Measurements from ENCODE around the gene ADGRG7.
"Not testable (repeated sequence)": the region's sequence is repeated elsewhere in the genome, so short reads cannot be mapped to it uniquely, and the experiment has no call there.

ADGRG7 gene

DNA sequence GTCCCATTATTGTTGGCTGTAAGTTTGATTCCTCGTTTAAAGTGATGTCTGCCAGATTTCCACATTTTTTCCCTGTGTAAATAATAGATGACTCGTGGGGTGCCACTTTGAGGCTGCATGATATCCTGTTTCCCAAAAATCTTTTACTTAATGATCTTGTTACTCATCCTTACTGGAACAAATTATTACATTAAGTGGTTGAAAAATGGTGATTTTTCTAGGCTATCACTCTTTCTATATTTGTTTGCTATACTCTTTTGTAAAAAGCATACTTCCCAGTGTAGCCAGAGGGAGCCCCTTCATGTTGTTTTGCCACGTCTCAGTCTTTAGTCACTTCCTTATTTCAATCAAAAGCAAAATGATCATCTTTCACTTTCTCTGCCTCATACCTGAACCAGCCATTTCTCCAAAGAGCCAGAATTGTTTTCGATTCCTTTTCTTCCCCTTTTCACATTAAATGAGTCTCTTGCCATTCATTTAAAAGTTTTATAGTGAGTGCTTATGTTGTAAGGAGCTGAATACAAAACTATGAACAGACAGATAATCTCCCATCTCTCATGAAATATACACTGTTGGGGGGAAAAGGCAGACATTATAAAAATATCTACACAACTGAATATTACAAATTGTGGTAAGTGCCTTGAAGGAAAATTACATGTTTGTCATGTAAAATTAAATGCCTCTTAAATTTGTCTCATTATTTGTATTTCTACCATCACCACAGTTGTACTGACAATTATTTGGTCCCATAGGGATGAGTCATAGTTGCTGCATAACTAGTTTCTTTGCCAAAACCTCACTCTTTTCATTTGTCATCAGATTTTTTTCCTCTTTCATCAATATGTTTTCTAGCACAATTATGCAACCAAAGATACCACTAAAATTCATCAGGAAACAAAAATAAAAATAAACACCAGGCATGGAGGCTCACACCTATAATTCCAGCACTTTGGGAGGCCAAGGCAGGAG is 41.5 kb downstream of the ADGRG7 start:
- no peak for DNase-seq

DNA sequence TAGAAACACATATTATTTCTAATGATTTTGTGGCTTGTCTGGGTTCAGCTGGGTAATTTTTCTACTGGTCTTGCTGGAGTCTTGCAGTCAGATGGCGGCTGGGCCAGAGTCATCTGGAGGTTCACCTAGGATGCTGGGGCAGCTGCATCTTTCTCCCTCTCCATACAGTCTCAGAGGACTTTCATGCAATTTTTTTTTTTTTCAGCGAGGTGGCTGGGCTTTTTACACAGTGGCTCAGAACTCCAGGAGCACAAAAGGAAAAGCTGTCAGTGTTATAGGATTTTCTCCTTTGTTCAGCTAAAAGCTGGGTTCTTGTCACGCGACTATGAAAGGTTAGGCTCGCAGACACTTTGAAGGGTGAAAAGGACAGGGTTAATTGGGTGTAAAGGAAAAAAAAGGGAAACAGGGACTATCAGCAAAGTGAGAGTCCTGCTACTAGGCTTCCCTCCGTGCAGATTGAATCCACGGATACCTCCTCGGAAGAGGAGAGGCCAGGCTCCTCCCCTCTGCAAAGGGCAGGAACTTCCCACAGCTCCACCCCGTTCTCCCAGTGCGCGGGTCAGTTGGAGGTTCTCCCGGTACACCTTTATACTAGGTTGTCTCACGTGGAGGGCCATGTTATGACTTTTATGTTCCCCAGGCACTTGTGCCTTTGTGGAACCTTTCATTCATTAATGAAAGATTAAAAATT is 44.3 kb downstream of the ADGRG7 start:
- DNase-seq, result no peak

DNA sequence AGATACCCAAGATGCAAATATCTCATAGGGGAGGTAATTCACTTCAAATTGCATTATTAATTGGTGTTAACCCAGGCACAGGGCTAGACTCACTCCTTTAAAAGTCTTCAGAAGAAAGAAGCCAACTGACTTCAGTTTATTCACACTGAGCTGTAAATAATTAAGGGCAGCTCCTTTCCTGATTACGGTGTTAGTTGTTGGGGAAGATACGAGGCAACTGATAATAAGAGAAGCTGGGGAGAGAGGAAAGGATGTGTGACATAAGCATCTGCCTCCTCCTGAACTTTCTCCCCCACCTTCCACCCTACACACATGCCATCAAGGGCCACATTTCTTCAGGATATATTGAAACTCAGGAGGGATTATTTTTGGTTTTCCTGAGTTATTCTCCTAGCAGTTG is 47.5 kb downstream of the ADGRG7 start:
- DNase-seq, result no peak

DNA sequence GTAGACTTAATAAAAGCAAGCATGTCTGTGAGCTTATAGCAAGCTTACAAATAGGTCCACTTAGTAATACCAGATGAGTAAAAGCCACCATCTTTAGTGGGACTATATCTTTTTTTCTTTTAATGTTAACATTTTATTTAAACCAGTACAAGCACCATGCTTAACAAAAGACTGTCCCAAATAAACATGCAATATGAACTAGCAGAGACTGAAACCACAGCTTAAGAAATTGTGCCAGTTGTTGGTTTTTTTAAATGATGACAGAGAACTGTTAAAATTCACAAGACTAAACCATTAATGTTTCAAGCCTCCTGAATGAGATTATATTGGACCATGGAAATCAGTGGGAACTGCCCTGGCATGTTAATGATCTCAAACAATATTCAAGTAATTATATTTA is 51.9 kb downstream of the ADGRG7 start:
- not testable (repeated sequence) for DNase-seq

DNA sequence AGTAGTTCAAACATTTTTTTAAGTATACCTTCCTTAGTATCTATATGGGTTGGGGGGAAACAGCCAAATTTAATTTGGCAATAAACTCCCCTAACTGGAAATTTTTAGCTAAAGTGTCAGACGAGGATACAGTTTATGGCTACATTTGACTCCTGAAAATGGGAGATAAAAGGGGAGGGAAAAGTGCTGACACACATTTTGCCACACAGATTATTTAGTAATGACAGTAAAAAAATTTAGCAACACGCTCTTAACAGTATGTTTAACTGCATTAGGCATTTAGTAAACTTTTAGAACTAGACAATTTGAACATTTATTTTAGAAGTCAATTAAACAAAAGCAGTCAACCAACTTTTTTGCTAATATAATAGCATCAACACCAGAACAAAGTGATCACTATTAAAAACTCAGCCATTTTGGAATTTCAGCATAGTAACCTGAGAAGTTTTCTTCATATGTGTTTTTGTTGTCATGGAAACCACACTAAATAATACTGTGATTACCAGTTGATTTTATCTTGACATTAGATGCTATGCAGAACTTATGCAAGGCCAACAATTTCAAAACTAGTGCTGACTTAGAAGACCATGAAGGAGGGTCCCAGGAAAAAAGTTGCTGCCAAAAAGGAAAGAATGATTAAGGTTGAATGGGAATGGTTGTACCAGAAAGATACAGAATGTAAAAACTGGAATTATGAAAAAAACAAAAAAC is 52.9 kb downstream of the ADGRG7 start:
- no peak for DNase-seq

DNA sequence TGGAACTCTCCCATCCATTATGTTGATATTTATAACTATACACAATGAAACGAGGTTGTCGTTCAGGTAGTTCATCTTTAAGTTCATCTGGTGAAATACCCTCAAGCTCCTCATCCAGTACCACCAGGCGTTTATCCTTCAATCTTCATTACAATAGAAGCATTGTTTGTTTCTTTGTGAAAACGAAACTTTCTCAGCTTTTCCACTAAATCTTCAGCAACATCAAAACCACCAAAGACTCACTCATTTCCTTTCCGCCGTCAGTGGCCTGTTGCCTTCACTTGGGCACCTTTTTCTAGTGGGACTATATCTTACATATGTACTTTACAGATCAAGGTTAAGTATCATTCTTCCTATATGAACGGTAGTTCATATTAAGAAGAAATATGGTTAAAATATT is 55.8 kb downstream of the ADGRG7 start:
- peak; percentile 6 for DNase-seq

DNA sequence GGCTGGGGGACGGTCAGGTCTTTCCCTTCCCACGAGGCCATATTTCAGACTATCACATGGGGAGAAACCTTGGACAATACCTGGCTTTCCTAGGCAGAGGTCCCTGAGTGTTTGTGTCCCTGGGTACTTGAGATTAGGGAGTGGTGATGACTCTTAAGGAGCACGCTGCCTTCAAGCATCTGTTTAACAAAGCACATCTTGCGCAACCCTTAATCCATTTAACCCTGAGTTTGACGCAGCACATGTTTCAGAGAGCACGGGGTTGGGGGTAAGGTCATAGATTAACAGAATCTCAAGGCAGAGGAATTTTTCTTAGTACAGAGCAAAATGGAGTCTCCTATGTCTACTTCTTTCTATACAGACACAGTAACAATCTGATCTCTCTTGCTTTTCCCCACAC is 57.3 kb downstream of the ADGRG7 start:
- DNase-seq, result not testable (repeated sequence)

DNA sequence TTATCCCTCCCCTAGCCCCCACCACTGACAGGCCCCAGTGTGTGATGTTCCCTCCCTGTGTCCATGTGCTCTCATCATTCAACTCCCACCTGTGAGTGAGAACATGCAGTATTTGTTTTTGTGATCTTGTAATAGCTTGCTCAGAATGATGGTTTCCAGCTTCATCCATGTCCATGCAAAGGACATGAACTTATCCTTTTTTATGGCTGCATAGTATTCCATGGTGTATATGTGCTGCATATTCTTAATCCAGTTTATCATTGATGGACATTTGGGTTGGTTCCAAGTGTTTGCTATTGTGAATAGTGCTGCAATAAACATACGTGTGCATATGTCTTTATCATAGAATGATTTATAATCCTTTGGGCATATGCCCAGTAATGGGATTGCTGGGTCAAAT is 57.9 kb downstream of the ADGRG7 start:
- DNase-seq, result not testable (repeated sequence)

DNA sequence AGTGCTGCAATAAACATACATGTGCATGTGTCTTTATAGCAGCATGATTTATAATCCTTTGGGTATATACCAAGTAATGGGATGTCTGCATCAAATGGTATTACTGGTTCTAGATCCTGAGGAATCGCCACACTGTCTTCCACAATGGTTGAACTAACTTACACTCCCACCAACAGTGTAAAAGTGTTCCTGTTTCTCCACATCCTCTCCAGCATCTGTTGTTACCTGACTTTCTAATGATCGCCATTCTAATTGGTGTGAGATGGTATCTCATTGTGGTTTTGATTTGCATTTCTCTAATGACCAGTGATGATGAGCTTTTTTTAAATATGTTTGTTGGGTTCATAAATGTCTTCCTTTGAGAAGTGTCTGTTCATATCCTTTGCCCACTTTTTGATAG is 61.6 kb downstream of the ADGRG7 start:
- not testable (repeated sequence) for DNase-seq

DNA sequence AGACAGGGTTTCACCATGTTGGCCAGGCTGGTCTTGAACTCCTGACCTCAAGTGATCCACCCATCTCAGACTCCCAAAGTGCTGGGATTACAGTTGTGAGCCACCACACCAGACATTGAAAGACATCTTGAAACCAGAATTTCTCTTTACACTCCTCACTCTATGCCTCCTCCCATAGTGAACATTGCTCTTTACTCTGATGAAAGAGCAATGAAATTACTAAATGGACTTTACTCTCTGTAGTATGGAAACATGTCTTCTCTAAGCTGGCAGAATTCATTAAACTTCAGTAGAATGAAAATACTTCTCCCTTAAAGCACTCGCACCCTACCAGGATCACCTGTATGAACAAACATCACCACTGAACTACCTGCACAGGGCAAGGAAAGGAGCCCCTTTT is 72.1 kb downstream of the ADGRG7 start:
- DNase-seq, result no peak

DNA sequence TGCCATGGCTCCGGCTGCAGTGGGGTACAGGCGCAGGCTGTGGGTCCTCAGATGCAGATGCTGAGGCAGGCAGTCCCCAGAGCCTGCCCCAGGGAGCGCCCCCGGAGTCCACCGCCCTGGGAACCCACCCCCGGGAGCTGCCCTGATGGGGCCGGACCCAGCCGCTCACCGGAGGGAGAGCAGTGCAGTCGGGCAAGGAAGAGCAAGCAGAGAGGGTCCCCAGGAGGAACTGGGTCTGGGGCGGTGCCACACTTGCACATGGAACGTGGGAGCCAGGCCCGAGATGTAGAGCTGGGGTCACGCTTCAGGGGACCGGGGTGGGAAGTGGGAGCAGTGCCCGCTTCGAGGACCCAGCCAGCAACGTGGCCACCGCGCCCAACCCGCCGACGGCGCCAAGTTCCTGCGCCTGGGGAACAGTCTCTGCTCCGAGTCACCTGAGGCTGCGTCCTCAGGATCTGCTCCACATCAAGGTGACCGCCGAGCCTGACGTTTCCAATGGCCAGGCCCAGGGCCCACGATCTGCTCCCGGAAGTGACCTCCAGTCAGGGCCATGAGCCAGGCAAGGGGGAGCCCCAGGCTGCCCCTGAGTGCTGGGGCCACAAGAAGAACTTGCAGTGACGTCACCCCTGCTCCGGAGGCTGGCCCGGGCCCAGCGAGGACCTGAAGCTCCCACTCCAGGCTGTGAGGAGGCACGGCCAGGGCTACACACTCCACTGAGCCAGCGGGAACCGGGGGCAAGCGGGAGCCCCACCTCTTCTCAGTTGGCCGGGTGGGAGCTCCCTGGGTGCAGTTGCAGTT is 72.9 kb downstream of the ADGRG7 start:
- DNase-seq, result no peak

DNA sequence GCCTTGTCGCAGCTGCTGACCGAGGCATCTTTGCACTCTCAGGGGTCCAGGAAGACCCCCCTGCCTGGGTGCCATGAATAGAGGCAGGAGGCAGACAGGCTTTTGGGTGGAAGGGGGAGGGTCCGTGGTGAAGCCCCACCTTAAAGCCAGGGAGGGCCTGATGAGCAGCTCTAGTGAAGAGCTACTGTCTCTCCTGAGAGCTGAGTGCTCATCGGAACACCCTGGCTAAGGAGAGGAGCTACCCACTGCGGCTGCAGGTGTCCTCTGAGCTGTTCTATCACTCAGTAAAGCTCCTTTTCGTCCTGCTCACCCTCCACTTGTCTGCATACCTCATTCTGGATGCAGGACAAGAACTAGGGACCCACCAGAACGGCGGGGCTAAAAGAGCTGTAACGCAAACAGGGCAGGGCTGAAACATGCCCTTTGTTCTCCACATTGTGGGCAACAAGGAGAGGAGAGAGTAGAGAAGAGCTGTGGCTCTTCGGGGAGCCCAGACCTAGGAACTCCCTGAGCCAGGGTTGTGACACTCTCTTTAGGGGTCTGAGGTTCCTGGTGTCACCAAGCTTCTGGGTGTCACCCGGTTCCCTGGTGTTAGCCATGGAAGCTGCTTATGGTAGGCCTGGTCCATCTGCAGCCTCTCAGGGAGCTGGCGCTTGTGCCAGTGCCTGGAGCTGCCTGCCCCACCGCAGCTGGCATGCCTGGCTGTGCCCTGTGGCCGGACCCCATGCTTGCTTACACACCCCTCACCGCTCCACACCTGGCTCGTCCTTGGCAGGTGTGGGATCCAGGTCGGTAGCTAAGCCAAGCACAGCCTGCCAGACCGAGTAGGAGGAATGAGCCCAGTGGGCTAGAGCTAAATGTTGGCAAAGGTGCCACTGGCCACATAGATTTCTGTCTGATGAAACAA is 73.7 kb downstream of the ADGRG7 start:
- DNase-seq, result no peak

DNA sequence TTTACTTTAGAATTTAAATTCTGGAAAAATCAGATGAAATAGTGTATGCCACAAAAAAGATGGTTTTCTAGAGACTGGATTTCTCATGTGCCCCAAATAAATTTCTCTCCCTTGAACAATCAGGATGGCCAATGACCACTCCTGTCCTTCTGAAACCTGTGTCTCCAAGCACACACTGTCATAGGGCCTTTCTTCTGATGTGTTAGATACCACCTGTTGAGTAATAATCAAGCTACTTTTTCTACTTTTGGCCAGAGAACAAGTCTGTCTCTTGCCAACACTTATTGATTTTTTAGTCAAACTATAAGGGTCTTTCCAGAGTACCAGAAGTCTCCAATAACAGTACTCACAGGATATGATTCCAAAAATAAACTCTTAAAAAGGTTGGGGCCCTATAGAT is 83.8 kb downstream of the ADGRG7 start:
- no peak for DNase-seq

DNA sequence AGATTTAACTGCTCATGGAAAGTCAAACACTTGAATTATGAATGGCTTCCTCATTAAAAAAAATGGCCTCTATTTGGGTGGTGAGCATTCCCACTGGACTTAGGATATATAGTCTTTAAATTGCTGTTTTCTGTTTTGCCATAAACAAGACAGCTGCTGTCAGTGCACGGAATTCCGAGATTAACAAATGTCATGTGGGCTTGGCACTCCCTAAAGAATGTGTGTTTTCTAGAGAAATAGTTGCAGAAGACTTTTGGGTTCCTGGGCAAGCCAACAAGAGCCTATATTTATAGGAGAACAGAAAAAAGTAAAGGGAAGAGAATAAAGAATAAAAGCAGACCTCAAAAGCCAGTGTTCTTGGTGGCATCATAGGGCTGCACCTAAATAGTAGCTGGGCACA is 86.3 kb downstream of the ADGRG7 start:
- DNase-seq, result no peak

DNA sequence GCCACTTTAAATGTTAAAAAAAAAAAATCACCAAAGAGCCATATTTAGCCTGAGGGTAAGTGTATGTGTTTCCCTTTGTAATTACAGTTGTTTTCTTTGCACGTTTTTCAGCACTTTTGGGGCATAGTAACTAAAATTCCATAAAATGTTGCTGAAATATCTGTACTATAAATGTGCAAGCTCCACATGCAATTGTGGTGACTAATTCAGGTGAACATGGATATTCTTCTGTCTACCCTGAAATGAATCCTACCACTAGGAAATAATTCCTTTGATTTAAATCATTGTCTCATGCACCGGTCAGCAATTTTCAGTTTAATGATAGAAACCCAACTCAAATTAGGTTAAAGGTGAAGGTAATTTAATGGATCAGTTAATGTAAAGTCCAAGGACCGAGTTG is 86.8 kb downstream of the ADGRG7 start:
- DNase-seq, result no peak

DNA sequence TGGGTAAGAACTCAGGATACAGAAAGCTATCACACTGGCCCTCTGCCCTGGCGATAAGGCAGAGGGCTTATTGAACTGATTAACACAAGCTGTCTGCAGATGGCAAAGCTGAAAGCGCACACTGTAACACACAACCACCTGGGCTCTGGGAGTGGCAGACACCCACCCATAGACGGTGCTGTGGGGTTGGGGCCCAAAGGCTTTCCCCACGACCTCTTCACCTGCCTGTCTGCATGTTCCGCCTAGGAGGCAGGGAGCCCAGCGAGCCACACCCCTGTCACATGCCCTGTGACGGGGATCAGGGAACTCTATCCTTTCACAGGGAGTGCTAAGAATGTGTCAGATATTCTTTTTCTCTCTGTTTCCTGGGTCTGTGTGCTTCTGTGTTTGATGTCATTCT is 87.8 kb downstream of the ADGRG7 start:
- DNase-seq, result no peak

DNA sequence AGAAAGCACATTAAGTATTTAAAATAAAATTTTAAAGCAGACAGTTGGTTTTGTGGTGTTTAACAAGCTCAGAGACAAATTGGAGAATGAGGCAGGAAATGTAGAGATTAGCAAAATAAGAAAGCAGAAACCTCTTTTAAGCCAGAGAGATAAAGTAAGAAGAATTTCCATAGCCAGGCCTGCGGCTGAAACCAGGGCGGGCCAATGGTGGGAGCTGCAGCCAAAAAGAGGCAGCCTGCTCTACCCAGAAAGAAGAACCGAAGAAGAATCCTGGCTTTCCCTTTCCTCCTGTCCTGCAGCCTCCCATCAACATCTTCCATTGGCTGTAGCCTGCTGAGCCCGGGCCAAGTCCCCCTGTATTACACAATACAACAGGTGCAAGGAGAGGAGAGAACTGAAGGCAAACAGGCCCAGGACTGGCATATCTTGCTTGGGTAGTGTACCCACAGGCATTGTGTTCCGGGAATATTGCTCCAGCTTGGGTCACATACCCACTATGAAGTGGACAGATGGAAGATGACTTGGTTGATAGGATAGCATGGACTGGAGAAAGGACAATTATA is 88.4 kb downstream of the ADGRG7 start:
- DNase-seq, result no peak

DNA sequence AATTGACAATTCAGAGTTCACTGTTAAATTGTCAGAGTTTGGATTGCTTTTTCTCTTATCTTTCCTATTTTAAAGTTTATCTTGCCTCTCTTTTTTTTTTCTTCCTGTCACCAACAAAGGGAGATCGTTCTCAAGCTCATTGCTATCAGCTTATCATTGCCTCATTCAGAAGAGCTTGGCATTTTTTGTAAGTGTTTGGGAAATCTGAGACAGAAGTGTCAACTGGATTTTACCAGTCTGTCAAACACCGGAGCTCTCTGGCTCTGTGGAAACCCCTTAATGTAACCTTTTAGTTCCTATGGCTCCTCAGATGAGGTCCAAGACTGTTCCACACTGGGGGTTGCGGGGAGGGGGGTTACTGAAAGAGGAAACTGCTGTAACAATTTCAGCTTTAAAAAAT is 89.3 kb downstream of the ADGRG7 start:
- no peak for DNase-seq

DNA sequence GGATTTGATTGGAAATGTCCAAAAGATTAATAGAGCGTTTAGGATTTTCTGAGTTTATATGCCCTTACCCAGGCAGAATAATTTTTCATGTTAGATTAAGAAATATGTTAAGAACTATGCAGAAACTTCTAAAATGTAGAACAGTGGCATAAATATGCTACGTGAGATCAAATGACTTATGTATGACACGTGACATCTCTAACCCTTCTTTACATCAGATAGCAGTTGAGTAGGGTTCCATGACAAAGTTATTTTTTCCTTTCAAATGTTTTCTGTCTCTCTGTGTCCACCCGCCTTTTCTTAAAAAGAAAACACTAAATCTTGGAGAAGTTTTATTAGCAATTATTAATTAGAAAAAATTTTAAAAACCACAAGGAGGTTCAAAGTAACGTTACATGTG is 91.3 kb downstream of the ADGRG7 start:
- DNase-seq, result no peak

DNA sequence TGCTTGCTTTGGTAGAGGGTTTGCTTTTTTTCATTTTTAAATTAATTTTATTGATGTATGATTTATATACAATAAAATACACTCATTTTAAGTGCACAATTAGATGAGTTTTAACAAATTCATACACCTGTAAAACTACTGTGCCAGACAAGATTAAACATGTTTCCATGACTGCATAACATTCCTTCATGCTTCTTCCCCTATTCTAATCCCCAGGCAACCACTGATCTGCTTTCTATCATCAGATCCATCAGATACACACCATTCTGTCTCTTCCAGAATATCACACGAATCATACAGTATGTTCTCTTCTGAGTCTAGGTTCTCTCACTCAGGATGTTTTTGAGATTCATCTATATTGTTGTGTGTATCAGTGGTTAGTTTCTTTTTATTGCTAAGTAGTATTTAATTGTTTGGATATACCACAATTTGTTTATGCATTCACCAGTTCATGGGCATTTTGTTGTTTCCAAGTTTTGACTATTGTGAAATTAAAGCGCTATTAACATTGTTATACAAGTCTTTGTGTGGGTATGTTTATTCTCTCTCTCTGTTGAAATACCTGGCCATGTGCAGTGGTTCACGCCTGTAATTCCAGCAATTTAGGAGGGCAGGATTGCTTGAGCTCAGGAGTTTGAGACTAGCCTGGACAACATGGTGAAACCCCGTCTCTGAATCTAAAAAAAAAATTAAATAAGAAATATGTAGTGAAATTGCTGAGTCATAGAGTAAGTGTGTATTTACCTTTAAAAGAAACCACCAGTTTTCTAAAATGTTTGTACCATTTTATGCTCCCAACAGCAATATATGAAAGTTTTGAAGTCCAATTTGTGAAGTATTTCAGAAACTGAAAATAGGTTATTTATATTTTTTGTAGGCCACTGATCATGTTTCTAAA is 92.9 kb downstream of the ADGRG7 start:
- no peak for DNase-seq

Measured in stimulated activated CD4-positive, alpha-beta T cell treated with anti-CD3 and anti-CD28 coated beads, Interleukin-4, amount 100 ng/mL, for 1 hour (primary cell).